Effector memory CD8-positive, alpha-beta T cell (primary cell): ENCODE measurements around the gene NOC2L.
"Not testable (repeated sequence)": the region's sequence is repeated elsewhere in the genome, so short reads cannot be mapped to it uniquely, and the experiment has no call there.

Experiments
- ATAC-seq: fragments of 150-1000 bp; cut with Tn5 transposase; replicated peaks from 2 replicates; pipeline ENCODE4 v1.10.0; 2021; ENCODE audit warnings: mild to moderate bottlenecking, moderate library complexity
- DNase-seq, 3 experiments: peaks; one replicate each; pipeline ENCODE4 v3.0.0; 2021
- H3K27ac Mint-ChIP-seq, 2 donors: one replicate each; pipeline ENCODE4 v1.8.0; 2022; ENCODE audit warnings: mild to moderate bottlenecking in 2 of 2, mixed read lengths in 2 of 2, moderate library complexity in 2 of 2
- H3K27me3 Mint-ChIP-seq, 2 donors: one replicate each; pipeline ENCODE4 v1.8.0; 2022; ENCODE audit warnings: mixed read lengths in 2 of 2
- H3K36me3 Mint-ChIP-seq: one replicate; pipeline ENCODE4 v1.8.0; 2022; ENCODE audit warnings: mild to moderate bottlenecking, moderate library complexity, mixed read lengths; ENCODE audit not compliant: insufficient read depth
- H3K4me1 Mint-ChIP-seq, 2 donors: one replicate each; pipeline ENCODE4 v1.8.0; 2022; ENCODE audit warnings: low read depth in 2 of 2, mixed read lengths in 2 of 2
- H3K4me3 Mint-ChIP-seq, 2 donors: one replicate each; pipeline ENCODE4 v1.8.0; 2022; ENCODE audit warnings: mild to moderate bottlenecking in 2 of 2, mixed read lengths in 2 of 2, moderate library complexity in 2 of 2
- H3K9me3 Mint-ChIP-seq, 2 donors: one replicate each; pipeline ENCODE4 v1.8.0; 2022; ENCODE audit warnings: mixed read lengths in 2 of 2

NOC2L gene

DNA sequence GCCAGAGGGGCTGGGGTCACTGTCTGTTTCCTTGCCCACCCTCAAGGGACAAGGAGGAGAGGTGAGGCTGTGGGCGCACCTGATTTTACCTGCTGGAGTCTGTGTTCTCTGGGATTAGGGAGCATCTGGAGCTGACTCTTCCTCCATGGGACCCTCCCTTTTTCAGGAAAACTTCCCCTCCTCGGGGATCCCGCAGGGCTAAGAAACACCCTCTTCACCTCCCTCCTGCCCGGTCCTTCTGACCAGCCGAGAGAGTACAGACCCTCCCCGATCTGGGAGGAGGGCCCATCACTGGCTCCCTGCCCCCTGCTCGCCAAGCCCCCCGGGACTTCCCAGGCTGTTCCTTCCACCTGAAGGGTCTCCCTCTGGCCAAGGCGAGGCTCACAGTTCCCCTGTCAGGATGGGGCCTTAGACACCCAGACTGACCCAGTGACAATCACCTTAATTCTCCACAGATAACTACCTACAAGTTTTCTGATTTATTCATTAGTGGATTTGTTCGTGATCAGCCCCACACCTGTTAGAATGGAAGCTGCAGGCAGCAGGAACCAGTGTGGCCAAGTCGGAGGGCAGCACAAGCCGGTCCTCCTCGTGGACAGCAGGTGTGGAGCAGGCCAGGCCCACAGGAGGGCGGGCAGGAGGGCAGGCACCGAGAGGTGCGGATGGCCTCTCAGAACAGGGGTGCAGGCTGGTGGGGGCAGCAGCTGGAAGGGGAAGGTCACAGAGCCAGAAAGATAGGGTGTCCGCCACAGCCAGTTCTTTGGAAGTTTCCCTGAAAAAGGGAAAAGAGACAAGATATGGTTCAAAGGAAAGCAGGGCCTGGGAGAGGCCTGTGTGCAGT, 51.2 kb downstream of the NOC2L start:
- H3K27ac Mint-ChIP-seq, result no peak overlapping the region

DNA sequence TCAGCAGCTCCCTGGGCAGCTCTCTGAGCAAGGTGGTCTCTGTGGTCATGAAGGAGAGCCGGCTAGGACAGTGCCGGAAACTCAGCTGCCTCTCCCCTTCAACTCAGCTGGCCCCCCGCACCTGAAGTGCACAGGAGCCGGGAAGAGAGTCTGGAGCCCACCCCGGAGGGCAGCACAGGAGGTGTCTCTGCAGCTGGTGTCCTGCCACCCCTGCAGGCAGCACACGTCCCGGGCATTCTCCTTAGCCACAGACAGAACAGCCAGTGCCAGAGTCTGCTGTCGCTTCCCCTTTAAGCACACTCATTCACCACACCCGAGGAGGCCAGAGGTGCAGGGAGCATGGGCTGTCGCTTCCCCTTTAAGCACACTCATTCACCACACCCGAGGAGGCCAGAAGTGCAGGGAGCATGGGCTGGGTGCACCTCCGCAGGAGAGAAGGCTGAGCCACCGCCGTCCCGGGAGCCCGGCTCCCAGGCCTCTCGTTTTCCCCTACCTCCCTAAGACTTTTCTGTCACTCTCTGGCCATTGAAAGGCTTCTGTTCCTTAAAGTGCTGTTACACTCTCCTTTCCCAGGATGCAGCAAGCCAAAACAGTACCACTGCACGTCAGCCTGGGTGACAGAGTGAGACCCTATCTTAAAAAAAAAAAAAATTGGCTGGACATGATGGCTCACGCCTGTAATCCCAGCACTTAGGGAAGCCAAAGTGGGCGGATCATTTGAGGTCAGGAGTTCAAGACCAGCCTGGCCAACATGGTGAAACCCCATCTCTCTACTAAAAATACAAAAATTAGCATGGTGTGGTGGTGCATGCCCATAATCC, 52.2 kb downstream of the NOC2L start:
- Mint-ChIP-seq H3K36me3 (peaks cover 8% of the 10 kb centered on the region), H3K27me3 (peaks cover 17 to 56% of the 10 kb centered on the region in 2 donors), H3K4me1 (peaks cover 3 to 5% of the 10 kb centered on the region in 2 donors), H3K9me3 (no peaks in the 10 kb centered on the region), H3K4me3 (peak overlapping the region; percentile 22 to 61), H3K27ac (no peak overlapping the region)
- ATAC-seq (no peak), DNase-seq (no peak)

More for the DNA sequence above, 51.2 kb downstream of the NOC2L start:
- Mint-ChIP-seq H3K4me3 (no peak overlapping the region), H3K36me3 (peaks cover 8% of the 10 kb centered on the region), H3K4me1 (peaks cover 5 to 6% of the 10 kb centered on the region in 2 donors), H3K27me3 (peaks cover 24 to 67% of the 10 kb centered on the region in 2 donors), H3K9me3 (no peaks in the 10 kb centered on the region)
- DNase-seq (no peak), ATAC-seq (no peak)

DNA sequence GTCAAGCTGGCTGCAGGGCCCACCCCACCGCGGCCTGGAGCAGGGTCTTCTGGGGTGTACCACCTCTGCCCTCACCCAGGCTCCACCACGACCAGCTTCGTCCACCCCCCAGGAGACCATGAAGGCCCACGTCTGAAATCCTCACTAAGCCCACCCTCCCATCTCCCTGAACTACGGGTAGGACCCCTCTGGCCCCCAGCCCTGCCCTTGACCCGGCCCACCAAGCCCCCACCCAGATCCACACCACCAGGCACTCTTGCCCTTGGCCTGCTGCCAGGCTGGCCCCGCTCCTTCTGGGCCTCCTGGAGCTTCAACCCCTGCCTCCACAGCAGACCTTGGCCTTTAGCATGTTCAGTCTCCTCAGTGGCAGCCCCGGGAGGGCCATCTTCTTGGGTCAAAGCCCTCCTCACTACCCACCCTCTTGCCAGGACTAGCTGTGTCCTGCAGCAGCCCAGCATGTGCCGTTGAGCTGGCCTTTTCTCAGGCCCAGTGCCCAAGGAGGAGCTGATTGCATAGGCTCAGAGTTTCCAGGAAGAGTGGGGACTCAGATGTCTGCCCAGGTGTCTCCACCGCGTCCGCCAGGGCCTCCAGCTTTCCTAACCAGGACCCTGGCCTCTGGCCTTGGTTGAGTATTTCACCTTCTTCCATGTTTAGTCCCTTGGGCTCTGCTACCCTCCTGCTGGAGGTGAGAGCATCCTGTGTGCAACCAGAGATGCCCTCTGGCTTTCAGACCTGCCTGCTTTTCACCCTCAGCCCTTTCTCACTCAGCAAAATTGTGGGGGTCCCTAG, 53.1 kb downstream of the NOC2L start:
- peak overlapping the region; percentile 22 to 61 for H3K4me3 Mint-ChIP-seq
- peaks cover 11% of the 10 kb centered on the region for H3K36me3 Mint-ChIP-seq
- no peaks in the 10 kb centered on the region for H3K9me3 Mint-ChIP-seq
- no peak for DNase-seq
- peaks cover 14 to 54% of the 10 kb centered on the region in 2 donors for H3K27me3 Mint-ChIP-seq
- H3K4me1 Mint-ChIP-seq, result peaks cover 0 to 5% of the 10 kb centered on the region in 2 donors
- ATAC-seq, result no peak
- H3K27ac Mint-ChIP-seq, result no peak overlapping the region

DNA sequence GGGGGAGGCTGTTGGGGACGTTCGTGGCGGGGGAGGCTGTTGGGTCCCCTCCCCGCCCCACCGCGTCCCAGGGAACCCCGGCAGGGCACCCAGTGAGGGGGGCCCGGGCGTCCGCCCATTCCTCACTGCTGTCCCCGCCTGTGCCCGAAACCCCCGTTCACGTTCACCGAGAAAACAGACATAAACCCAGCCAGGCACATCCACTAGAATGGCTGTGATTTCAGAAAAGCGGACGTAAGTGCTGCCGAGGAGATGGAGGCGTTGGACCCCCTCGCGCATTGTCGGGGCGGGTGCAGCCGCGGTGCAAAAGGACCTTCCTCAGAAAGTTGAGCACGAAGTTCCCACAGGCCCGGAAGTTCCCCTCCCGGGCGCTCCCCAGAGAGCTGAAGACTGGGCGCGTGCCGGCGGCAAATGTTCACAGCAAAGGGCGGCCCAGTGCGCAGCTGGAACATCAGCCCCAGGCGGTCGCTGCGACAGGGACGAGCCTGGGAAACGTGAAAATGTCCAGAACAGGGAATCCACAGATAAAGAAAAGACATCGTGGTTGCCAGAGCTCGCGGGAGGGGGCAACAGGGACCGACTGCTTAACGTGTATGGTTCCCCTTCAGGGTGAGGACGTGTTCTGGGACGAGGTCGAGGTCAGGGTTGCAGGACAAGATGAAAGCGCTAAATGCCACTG, 53.8 kb downstream of the NOC2L start:
- no peaks in the 10 kb centered on the region for H3K9me3 Mint-ChIP-seq
- peak overlapping the region in 1 of 2 donors; percentile 77 for H3K27ac Mint-ChIP-seq
- ATAC-seq (peak; percentile 5), DNase-seq (no peak)
- H3K27me3 Mint-ChIP-seq, result peaks cover 14 to 54% of the 10 kb centered on the region in 2 donors
- peaks cover 11% of the 10 kb centered on the region for H3K36me3 Mint-ChIP-seq
- H3K4me1 Mint-ChIP-seq, result peaks cover 0 to 5% of the 10 kb centered on the region in 2 donors
- peak overlapping the region; percentile 71 to 79 for H3K4me3 Mint-ChIP-seq

DNA sequence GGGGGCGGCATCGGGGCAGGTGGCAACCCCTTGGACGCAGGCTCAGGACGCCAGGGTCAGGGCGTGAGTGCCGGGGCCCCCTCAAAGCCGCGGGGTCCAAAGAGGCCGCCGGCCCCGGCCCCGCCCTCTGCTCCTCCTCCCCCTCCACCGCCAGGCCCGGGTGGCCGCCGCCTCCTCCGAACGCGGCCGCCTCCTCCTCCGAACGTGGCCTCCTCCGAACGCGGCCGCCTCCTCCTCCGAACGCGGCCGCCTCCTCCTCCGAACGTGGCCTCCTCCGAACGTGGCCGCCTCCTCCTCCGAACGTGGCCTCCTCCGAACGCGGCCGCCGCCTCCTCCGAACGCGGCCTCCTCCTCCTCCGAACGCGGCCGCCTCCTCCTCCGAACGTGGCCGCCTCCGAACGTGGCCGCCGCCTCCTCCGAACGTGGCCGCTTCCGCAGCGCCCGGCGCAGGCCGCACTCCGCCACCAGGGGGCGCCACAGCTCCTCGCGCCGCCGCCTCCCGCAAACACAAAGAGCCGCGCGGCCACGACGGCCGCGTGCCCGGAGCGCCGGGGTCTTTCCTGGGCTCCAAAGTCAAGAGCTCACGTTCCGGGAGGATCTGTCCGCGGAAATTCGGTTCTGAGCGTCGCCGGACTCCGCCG, 54.6 kb downstream of the NOC2L start:
- Mint-ChIP-seq H3K27ac (peak overlapping the region; percentile 44 to 77), H3K9me3 (no peaks in the 10 kb centered on the region), H3K4me1 (peaks cover 0 to 5% of the 10 kb centered on the region in 2 donors), H3K27me3 (peaks cover 14 to 57% of the 10 kb centered on the region in 2 donors), H3K36me3 (peaks cover 11% of the 10 kb centered on the region), H3K4me3 (peak overlapping the region; percentile 71 to 79)
- ATAC-seq, result peak; percentile 95
- peak; percentile 82 to 89 (median 86) for DNase-seq

DNA sequence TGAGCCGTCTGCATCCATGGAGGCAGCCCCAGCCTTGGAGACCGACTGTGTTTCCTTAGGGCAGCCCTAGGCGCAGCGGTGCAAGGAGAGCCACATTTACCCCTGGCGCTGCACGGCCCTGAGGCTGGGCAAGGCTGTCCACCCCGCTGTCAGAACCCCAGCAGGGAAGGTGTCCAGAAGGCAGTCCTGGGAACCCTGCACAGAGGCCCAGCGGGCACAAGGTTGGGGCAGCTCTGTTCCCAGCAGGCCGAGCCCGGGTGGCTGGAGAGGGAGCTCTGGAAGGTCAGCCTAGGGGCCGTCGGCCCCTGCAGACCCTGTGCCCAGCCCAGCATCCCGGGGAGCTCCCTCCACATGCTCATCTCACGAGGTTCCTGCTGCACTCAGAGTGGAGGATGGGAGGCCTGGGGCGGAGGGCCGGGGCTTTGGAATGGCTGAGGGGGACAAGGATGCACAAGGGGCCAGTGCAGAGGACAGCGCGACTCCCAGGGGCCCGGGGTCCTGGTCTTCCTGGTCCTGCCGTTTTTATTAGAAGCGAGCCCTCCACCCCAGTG, 55.3 kb downstream of the NOC2L start:
- Mint-ChIP-seq H3K36me3 (peaks cover 11% of the 10 kb centered on the region), H3K9me3 (no peaks in the 10 kb centered on the region), H3K27me3 (peaks cover 14 to 57% of the 10 kb centered on the region in 2 donors), H3K4me1 (peaks cover 0 to 5% of the 10 kb centered on the region in 2 donors), H3K27ac (no peak overlapping the region), H3K4me3 (peak overlapping the region; percentile 47 to 57)
- DNase-seq (peak in 1 of 3 experiments; percentile 0), ATAC-seq (no peak)

DNA sequence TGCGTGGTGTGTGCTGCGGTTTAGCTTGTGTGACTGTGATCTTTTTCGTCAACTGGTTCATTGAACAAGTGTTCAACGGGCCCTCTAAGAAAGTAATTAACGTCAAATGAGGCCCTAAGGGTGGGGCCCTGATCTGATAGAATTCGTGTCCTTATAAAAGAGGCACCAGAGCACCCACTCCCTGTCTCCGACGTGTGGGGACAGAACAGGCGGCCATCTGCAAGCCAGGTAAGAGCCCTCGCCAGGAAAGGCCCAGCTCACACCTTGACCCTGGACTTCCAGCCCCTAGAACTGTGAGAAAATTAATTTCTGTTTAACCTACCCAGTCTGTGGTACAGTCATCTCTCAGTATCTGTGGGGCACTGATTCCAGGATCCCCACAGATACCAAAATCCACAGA, 55.8 kb downstream of the NOC2L start:
- Mint-ChIP-seq H3K4me1 (peaks cover 5 to 9% of the 10 kb centered on the region in 2 donors), H3K9me3 (no peaks in the 10 kb centered on the region), H3K36me3 (peaks cover 11% of the 10 kb centered on the region), H3K27ac (no peak overlapping the region), H3K27me3 (peaks cover 19 to 58% of the 10 kb centered on the region in 2 donors), H3K4me3 (peak overlapping the region; percentile 47 to 57)
- no peak for ATAC-seq
- peak in 1 of 3 experiments; percentile 0 for DNase-seq

DNA sequence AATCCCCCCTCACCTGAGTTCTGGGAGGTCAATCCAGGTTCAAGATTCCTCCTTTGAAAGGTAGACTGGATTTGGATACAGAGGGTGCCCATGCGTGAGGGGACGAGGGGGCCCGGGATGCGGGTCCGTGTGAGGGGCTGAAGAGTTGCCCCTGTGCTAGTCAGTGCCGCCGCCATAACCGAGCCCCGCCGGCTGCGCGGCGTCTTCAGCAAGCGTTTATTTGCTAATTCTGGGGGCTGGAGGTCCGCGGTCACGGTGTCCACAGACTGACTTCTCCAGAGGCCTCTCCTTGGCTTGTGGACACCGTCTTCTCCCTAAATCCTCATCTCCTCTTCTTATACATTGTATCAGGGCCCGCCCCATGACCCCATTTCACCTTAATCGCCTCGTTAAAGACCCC, 56.3 kb downstream of the NOC2L start:
- Mint-ChIP-seq H3K27ac (no peak overlapping the region), H3K9me3 (no peaks in the 10 kb centered on the region), H3K4me3 (no peak overlapping the region), H3K4me1 (peaks cover 10 to 13% of the 10 kb centered on the region in 2 donors), H3K36me3 (peaks cover 11% of the 10 kb centered on the region), H3K27me3 (peaks cover 24 to 58% of the 10 kb centered on the region in 2 donors)
- DNase-seq (peak in 1 of 3 experiments; percentile 0), ATAC-seq (no peak)

- H3K4me1 Mint-ChIP-seq, result peaks cover 10 to 13% of the 10 kb centered on the region in 2 donors
- H3K27me3 Mint-ChIP-seq, result peaks cover 33 to 57% of the 10 kb centered on the region in 2 donors
- H3K27ac Mint-ChIP-seq, result no peak overlapping the region
- H3K9me3 Mint-ChIP-seq, result no peaks in the 10 kb centered on the region
- H3K4me3 Mint-ChIP-seq, result no peak overlapping the region
- peak in 1 of 3 experiments; percentile 0 for DNase-seq
- no peak for ATAC-seq
- peaks cover 8% of the 10 kb centered on the region for H3K36me3 Mint-ChIP-seq
Measured at GRCh38 chr1:901108-901859, 57.8 kb downstream of the NOC2L start.

DNA sequence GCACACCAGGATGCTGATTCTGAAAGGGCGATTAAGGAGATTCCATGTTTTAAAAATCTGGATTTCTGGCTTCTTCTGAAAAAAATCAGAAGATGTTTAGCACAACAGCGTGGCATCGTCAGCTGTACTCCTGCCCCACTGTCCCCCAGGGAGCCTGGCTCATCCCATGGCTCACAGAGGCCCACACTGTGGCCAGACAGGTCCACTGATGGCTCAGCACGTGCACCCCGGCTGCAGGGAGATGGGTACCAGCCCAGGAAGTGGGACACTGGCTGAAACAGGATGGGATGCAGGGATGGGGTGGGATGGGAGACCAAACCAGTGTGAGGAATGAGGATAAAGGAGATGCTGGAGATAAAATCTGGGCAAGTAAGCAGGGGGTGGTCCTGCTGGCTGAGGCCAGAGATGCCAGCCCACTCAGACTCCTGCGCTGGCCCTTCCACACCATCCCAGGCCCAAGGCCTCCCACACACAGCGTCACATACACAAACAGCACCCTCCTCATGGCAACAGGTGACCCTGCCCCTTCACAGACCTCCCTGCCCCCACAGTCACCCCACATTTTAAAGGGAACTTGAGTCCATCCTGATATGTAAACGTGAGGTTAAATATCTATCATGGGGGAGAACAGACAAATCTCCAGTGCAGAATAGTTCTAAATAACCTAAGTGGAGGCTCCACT, 59.3 kb downstream of the NOC2L start:
- DNase-seq (no peak), ATAC-seq (no peak)
- Mint-ChIP-seq H3K36me3 (peaks cover 3% of the 10 kb centered on the region), H3K27ac (no peak overlapping the region), H3K9me3 (no peaks in the 10 kb centered on the region), H3K4me3 (no peak overlapping the region), H3K27me3 (peaks cover 42 to 55% of the 10 kb centered on the region in 2 donors), H3K4me1 (peaks cover 10 to 12% of the 10 kb centered on the region in 2 donors)

DNA sequence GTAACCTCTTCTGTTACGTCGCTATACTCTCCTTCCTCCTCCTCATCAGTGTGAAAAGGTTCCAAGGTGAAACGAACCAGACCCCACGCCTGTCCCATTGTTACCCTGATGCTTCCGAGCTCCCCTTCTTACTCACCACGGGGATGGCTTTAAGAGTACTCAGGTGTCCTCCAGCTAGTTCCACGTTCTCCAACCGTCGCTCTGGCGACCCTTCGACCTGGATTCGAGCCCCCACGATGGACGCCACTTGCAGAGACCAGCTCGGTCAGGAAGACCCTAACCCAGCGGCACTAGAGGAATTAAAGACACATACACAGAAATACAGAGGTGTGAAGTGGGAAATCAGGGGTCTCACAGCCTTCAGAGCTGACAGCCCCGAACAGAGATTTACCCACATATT, 61.1 kb downstream of the NOC2L start:
- not testable (repeated sequence) for H3K36me3 Mint-ChIP-seq, H3K27ac Mint-ChIP-seq, ATAC-seq, H3K9me3 Mint-ChIP-seq, H3K4me1 Mint-ChIP-seq, DNase-seq
- H3K27me3 Mint-ChIP-seq, result peaks cover 42 to 60% of the 10 kb centered on the region in 2 donors
- peak overlapping the region in 1 of 2 donors; percentile 62 for H3K4me3 Mint-ChIP-seq
